ENCODE data around the gene DNAL4. TPM values are rescaled to one million over a fixed set of nuclear protein-coding genes. Genes with fewer than 3 reads are reported as not detected.

DNAL4 gene
- total RNA-seq, 1 experiment from 2014 or later = 9.2 TPM

DNA sequence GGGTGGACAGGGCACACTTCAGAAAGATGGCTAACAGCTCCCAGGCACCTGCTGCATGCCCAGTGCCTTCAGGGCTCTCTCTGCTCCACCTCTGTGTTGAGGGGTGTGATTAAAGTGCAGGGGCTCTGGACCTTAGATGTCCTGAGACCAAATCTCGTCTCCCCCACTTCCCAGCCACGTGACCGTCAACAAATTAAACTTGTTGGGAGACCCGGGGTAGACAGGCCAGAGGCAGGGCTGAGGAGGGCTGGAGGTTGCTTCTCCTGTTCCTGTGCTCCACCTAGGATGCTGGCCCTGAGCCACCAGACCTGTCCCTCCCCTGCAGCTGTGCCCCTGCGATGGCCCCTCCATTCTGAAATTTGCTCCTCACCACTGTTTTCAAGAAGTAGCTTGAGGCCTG lies 32.9 kb upstream of the DNAL4 start:
- DNase-seq = no peak
- CTCF ChIA-PET = interaction anchor here (0.6 to 1.4 kb wide), 5 partner anchors 17 to 1459 kb away, joined by 3 to 9 read pairs (median 3); partner anchors contain the start of gene NPTXR
- Mint-ChIP-seq H3K4me3 (ENCODE audit: unreplicated experiment) (no peak overlapping the region), H3K27ac (ENCODE audit: unreplicated experiment) (no peak overlapping the region), H3K27me3 (ENCODE audit: insufficient read depth, unreplicated experiment) (no peaks in the 10 kb centered on the region), H3K36me3 (ENCODE audit: insufficient read depth, unreplicated experiment) (no peaks in the 10 kb centered on the region), H3K9me3 (ENCODE audit: unreplicated experiment) (no peaks in the 10 kb centered on the region), H3K4me1 (ENCODE audit: low read depth, unreplicated experiment) (no peaks in the 10 kb centered on the region)
- TF ChIP-seq, protein P1, sequence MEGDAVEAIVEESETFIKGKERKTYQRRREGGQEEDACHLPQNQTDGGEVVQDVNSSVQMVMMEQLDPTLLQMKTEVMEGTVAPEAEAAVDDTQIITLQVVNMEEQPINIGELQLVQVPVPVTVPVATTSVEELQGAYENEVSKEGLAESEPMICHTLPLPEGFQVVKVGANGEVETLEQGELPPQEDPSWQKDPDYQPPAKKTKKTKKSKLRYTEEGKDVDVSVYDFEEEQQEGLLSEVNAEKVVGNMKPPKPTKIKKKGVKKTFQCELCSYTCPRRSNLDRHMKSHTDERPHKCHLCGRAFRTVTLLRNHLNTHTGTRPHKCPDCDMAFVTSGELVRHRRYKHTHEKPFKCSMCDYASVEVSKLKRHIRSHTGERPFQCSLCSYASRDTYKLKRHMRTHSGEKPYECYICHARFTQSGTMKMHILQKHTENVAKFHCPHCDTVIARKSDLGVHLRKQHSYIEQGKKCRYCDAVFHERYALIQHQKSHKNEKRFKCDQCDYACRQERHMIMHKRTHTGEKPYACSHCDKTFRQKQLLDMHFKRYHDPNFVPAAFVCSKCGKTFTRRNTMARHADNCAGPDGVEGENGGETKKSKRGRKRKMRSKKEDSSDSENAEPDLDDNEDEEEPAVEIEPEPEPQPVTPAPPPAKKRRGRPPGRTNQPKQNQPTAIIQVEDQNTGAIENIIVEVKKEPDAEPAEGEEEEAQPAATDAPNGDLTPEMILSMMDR (IDR thresholded peaks at IDR 0.05; ENCODE audit: insufficient read depth in 1 of 2, low read depth in 1 of 2, low read length in 1 of 2, severe bottlenecking in 1 of 2, unreplicated experiment in 1 of 2) = no peak
- Histone ChIP-seq H3K4me3 (ENCODE audit: low read depth, low read length) (no peak overlapping the region), H3K9me3 (no peaks in the 10 kb centered on the region), H3K4me1 (no peaks in the 10 kb centered on the region), H3K27me3 (replicated peaks; ENCODE audit: control insufficient read depth, insufficient read depth, low read length) (no peaks in the 10 kb centered on the region), H3K36me3 (ENCODE audit: control insufficient read depth, insufficient read depth, low read length) (no peaks in the 10 kb centered on the region; the same call in 1 of the 2 replicates)
- POLR2A ChIA-PET = no interaction called here
- BruUV-seq (replicated peaks) = no TSS peak
- intact Hi-C loops (cut with micrococcal nuclease; ENCODE audit: unreplicated experiment) = no loop called here

DNA sequence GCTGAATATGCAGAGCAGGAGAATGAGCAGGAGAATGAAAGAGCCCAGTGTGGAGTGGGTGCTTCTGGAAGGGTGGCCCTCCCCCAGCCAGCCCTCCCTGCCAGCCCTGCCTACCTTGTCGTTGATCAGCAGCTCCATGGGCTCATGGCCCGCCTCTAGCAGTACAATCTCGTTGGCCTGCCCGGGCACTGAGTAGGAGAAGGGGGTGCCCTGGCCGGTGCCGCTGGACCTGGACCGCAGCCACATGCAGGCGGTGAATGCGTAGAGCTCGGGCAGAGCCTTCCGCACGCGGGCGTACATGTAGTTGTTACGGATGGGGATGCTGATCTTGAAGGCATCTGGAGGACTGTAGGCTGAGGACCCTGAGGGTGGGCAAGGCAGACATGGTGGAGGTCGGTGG lies 32.4 kb upstream of the DNAL4 start:
- no peaks in the 10 kb centered on the region for H3K4me1 ChIP-seq
- ChIA-PET POLR2A (no interaction called here), CTCF (interaction anchor here (0.6 to 1.4 kb wide), 6 partner anchors 17 to 1459 kb away, joined by 3 to 9 read pairs (median 4); partner anchors contain the start of gene NPTXR)
- H3K9me3 ChIP-seq = no peaks in the 10 kb centered on the region
- no peaks in the 10 kb centered on the region for H3K27me3 Mint-ChIP-seq (ENCODE audit: insufficient read depth, unreplicated experiment)
- no peaks in the 10 kb centered on the region for H3K36me3 Mint-ChIP-seq (ENCODE audit: insufficient read depth, unreplicated experiment)
- H3K27me3 ChIP-seq (replicated peaks; ENCODE audit: control insufficient read depth, insufficient read depth, low read length) = no peaks in the 10 kb centered on the region
- BruUV-seq (replicated peaks) = no TSS peak
- H3K4me3 ChIP-seq (ENCODE audit: low read depth, low read length) = no peak overlapping the region
- no peaks in the 10 kb centered on the region for H3K4me1 Mint-ChIP-seq (ENCODE audit: low read depth, unreplicated experiment)
- no peak overlapping the region for H3K27ac Mint-ChIP-seq (ENCODE audit: unreplicated experiment)
- TF ChIP-seq, protein P1 (IDR thresholded peaks at IDR 0.05; ENCODE audit: insufficient read depth in 1 of 2, low read depth in 1 of 2, low read length in 1 of 2, severe bottlenecking in 1 of 2, unreplicated experiment in 1 of 2) = no peak
- H3K9me3 Mint-ChIP-seq (ENCODE audit: unreplicated experiment) = no peaks in the 10 kb centered on the region
- no peak overlapping the region for H3K4me3 Mint-ChIP-seq (ENCODE audit: unreplicated experiment)
- DNase-seq = no peak
- intact Hi-C loops (cut with micrococcal nuclease; ENCODE audit: unreplicated experiment) = no loop called here
- no peaks in the 10 kb centered on the region; the same call in 1 of the 2 replicates for H3K36me3 ChIP-seq (ENCODE audit: control insufficient read depth, insufficient read depth, low read length)

GRCh38 chr22:38824585-38824984 lies 30.6 kb upstream of the DNAL4 start:
- Mint-ChIP-seq H3K4me3 (ENCODE audit: unreplicated experiment) (no peak overlapping the region), H3K9me3 (ENCODE audit: unreplicated experiment) (no peaks in the 10 kb centered on the region), H3K36me3 (ENCODE audit: insufficient read depth, unreplicated experiment) (no peaks in the 10 kb centered on the region), H3K27me3 (ENCODE audit: insufficient read depth, unreplicated experiment) (no peaks in the 10 kb centered on the region), H3K27ac (ENCODE audit: unreplicated experiment) (no peak overlapping the region), H3K4me1 (ENCODE audit: low read depth, unreplicated experiment) (no peaks in the 10 kb centered on the region)
- no peaks in the 10 kb centered on the region for H3K27me3 ChIP-seq (replicated peaks; ENCODE audit: control insufficient read depth, insufficient read depth, low read length)
- no peaks in the 10 kb centered on the region; the same call in 1 of the 2 replicates for H3K36me3 ChIP-seq (ENCODE audit: control insufficient read depth, insufficient read depth, low read length)
- H3K4me1 ChIP-seq = no peaks in the 10 kb centered on the region
- intact Hi-C loops (cut with micrococcal nuclease; ENCODE audit: unreplicated experiment) = loop anchor here (1.0 kb wide), 1 partner anchor 8 kb away; no protein-coding TSS in a partner anchor
- H3K9me3 ChIP-seq = no peaks in the 10 kb centered on the region
- BruUV-seq (replicated peaks) = no TSS peak
- POLR2A ChIA-PET = no interaction called here
- CTCF ChIA-PET = no interaction called here
- TF ChIP-seq, protein P1 (IDR thresholded peaks at IDR 0.05; ENCODE audit: insufficient read depth in 1 of 2, low read depth in 1 of 2, low read length in 1 of 2, severe bottlenecking in 1 of 2, unreplicated experiment in 1 of 2) = peak; percentile 43 to 64
- peak; percentile 69 to 84 for DNase-seq
- H3K4me3 ChIP-seq (ENCODE audit: low read depth, low read length) = no peak overlapping the region

Data from Caco-2 (cell line).